GM19099 (cell line): ENCODE data around the gene MCTP2.
A peak's percentile ranks its signal among the peaks of the same experiment; 100 is the strongest.

Experiments
- POLR2A ChIP-seq: IDR thresholded peaks from 3 replicates; pipeline ENCODE4 v1.6.1; 2011; ENCODE audit warnings: low read depth; ENCODE audit not compliant: insufficient read length; ENCODE audit errors: extremely low read depth

The MCTP2 gene

GRCh38 chr15:94269954-94270353 lies 38.6 kb downstream of the MCTP2 start:
- no peak for TF ChIP-seq POLR2A

GRCh38 chr15:94270570-94270969 lies 39.2 kb downstream of the MCTP2 start:
- TF ChIP-seq POLR2A: no peak

GRCh38 chr15:94272251-94272898 lies 41.0 kb downstream of the MCTP2 start:
- TF ChIP-seq POLR2A: no peak

- no peak for TF ChIP-seq POLR2A
Observed at GRCh38 chr15:94273826-94274225, 42.5 kb downstream of the MCTP2 start.

GRCh38 chr15:94274745-94275144 lies 43.4 kb downstream of the MCTP2 start:
- TF ChIP-seq POLR2A: no peak

- no peak for TF ChIP-seq POLR2A
Observed at GRCh38 chr15:94277485-94277884, 46.1 kb downstream of the MCTP2 start.

- TF ChIP-seq POLR2A: no peak
Observed at GRCh38 chr15:94279736-94280135, 48.4 kb downstream of the MCTP2 start.

- no peak for TF ChIP-seq POLR2A
Observed at GRCh38 chr15:94280301-94280700, 48.9 kb downstream of the MCTP2 start.

- TF ChIP-seq POLR2A: no peak
Observed at GRCh38 chr15:94282269-94283250, 51.2 kb downstream of the MCTP2 start.

GRCh38 chr15:94286583-94286982 lies 55.2 kb downstream of the MCTP2 start:
- no peak for TF ChIP-seq POLR2A

GRCh38 chr15:94287794-94288246 lies 56.5 kb downstream of the MCTP2 start:
- peak; percentile 39 for TF ChIP-seq POLR2A

- TF ChIP-seq POLR2A: no peak
Observed at GRCh38 chr15:94290730-94291129, 59.4 kb downstream of the MCTP2 start.

- no peak for TF ChIP-seq POLR2A
Observed at GRCh38 chr15:94293411-94294402, 62.3 kb downstream of the MCTP2 start.

GRCh38 chr15:94294556-94294955 lies 63.2 kb downstream of the MCTP2 start:
- TF ChIP-seq POLR2A: no peak

- TF ChIP-seq POLR2A: no peak
Observed at GRCh38 chr15:94295275-94295674, 63.9 kb downstream of the MCTP2 start.
